Measurements from ENCODE around the gene DAB1. TPM values are rescaled to one million over a fixed set of nuclear protein-coding genes. Genes with fewer than 3 reads are reported as not detected.

Gene DAB1
- polyA plus RNA-seq, 1 experiment: 0.05 TPM

GRCh38 chr1:57451516-57451915 lies 27.7 kb upstream of the DAB1 start:
- ChIA-PET POLR2A (interaction anchor here (0.5 kb wide), 1 partner anchor 13 kb away, joined by 3 read pairs; no protein-coding TSS in a partner anchor), CTCF (interaction anchor here (0.6 to 0.7 kb wide), 3 partner anchors 11 to 742 kb away, joined by 3 to 7 read pairs (median 5); no protein-coding TSS in a partner anchor)
- no peak for DNase-seq (ENCODE audit: low read depth, low spot score)
- peaks cover 7% of the 10 kb centered on the region for H3K27me3 ChIP-seq (ENCODE audit: control insufficient read depth, insufficient read depth, low read length)
- no peak for TF ChIP-seq CTCF (IDR thresholded peaks at IDR 0.05; ENCODE audit: low read depth, low read length)
- no peak overlapping the region for H3K27ac ChIP-seq (ENCODE audit: low read depth, low read length)
- H3K9me3 ChIP-seq (ENCODE audit: control insufficient read depth, insufficient read depth, low read length): no peaks in the 10 kb centered on the region
- no peak overlapping the region for H3K4me3 ChIP-seq (ENCODE audit: low read depth, low read length)

- no peaks in the 10 kb centered on the region for H3K9me3 ChIP-seq (ENCODE audit: control insufficient read depth, insufficient read depth, low read length)
- CTCF ChIA-PET: no interaction called here
- no peak overlapping the region for H3K4me3 ChIP-seq (ENCODE audit: low read depth, low read length)
- H3K27me3 ChIP-seq (ENCODE audit: control insufficient read depth, insufficient read depth, low read length): peaks cover 7% of the 10 kb centered on the region
- POLR2A ChIA-PET: no interaction called here
- H3K27ac ChIP-seq (ENCODE audit: low read depth, low read length): no peak overlapping the region
- DNase-seq (ENCODE audit: low read depth, low spot score): no peak
- no peak for TF ChIP-seq CTCF (IDR thresholded peaks at IDR 0.05; ENCODE audit: low read depth, low read length)
These were observed 27.1 kb upstream of the DAB1 start for GRCh38 chr1:57450981-57451380.

- H3K9me3 ChIP-seq (ENCODE audit: control insufficient read depth, insufficient read depth, low read length): no peaks in the 10 kb centered on the region
- H3K27me3 ChIP-seq (ENCODE audit: control insufficient read depth, insufficient read depth, low read length): peaks cover 3% of the 10 kb centered on the region
- CTCF ChIA-PET: no interaction called here
- POLR2A ChIA-PET: no interaction called here
- H3K27ac ChIP-seq (ENCODE audit: low read depth, low read length): no peak overlapping the region
- H3K4me3 ChIP-seq (ENCODE audit: low read depth, low read length): no peak overlapping the region
- DNase-seq (ENCODE audit: low read depth, low spot score): no peak
- no peak for TF ChIP-seq CTCF (IDR thresholded peaks at IDR 0.05; ENCODE audit: low read depth, low read length)
These were observed 23.7 kb upstream of the DAB1 start for GRCh38 chr1:57447551-57447950.

- ChIA-PET POLR2A (no interaction called here), CTCF (no interaction called here)
- Histone ChIP-seq H3K27ac (ENCODE audit: low read depth, low read length) (no peak overlapping the region), H3K4me3 (ENCODE audit: low read depth, low read length) (no peak overlapping the region), H3K27me3 (ENCODE audit: control insufficient read depth, insufficient read depth, low read length) (no peaks in the 10 kb centered on the region), H3K9me3 (ENCODE audit: control insufficient read depth, insufficient read depth, low read length) (no peaks in the 10 kb centered on the region)
- no peak for DNase-seq (ENCODE audit: low read depth, low spot score)
- no peak for TF ChIP-seq CTCF (IDR thresholded peaks at IDR 0.05; ENCODE audit: low read depth, low read length)
These were observed 19.1 kb upstream of the DAB1 start for GRCh38 chr1:57443004-57443403.

- TF ChIP-seq CTCF (IDR thresholded peaks at IDR 0.05; ENCODE audit: low read depth, low read length): no peak
- no peak for DNase-seq (ENCODE audit: low read depth, low spot score)
- ChIA-PET CTCF (no interaction called here), POLR2A (no interaction called here)
- Histone ChIP-seq H3K27ac (ENCODE audit: low read depth, low read length) (no peak overlapping the region), H3K27me3 (ENCODE audit: control insufficient read depth, insufficient read depth, low read length) (no peaks in the 10 kb centered on the region), H3K9me3 (ENCODE audit: control insufficient read depth, insufficient read depth, low read length) (no peaks in the 10 kb centered on the region), H3K4me3 (ENCODE audit: low read depth, low read length) (no peak overlapping the region)
These were observed 16.2 kb upstream of the DAB1 start for GRCh38 chr1:57440096-57440495.
